Activated T-helper 2 cell treated with anti-CD3 and anti-CD28 coated beads, Interferon-gamma antibody, Interleukin-2, Interleukin-4, amounts not matched to agents 10 μg/mL and 5 μg/mL and 100 μg/mL, durations not matched to agents 14 hours and 24 hours and 36 hours (primary cell): Measurements from ENCODE around the gene ELAVL4. TPM values are rescaled to one million over a fixed set of nuclear protein-coding genes. Genes with fewer than 3 reads are reported as not detected.
"Not testable (repeated sequence)": the region's sequence is repeated elsewhere in the genome, so short reads cannot be mapped to it uniquely, and the experiment has no call there.

Experiments used
- DNase-seq: peaks from one replicate; pipeline ENCODE4 v3.0.0; 2021; ENCODE audit warnings: low spot score
- H3K27ac Mint-ChIP-seq: one replicate; pipeline ENCODE4 v1.8.0; 2021; ENCODE audit warnings: mixed read lengths
- H3K27me3 Mint-ChIP-seq: one replicate; pipeline ENCODE4 v1.8.0; 2021; ENCODE audit warnings: low read depth, mixed read lengths
- H3K36me3 Mint-ChIP-seq: one replicate; pipeline ENCODE4 v1.8.0; 2021; ENCODE audit warnings: low read depth, mixed read lengths
- H3K4me1 Mint-ChIP-seq: one replicate; pipeline ENCODE4 v1.8.0; 2021; ENCODE audit warnings: low read depth, mixed read lengths
- H3K4me3 Mint-ChIP-seq: one replicate; pipeline ENCODE4 v1.8.0; 2021; ENCODE audit warnings: low read depth, mild to moderate bottlenecking, moderate library complexity, mixed read lengths
- H3K9me3 Mint-ChIP-seq: one replicate; pipeline ENCODE4 v1.8.0; 2021; ENCODE audit warnings: mixed read lengths
- intact Hi-C: fragments of 100-400 bp; cut with micrococcal nuclease; formaldehyde crosslinking; loops from one replicate; pipeline ENCODE4 v1.15.1; 2023
- total RNA-seq: library from RNA; stranded (reverse); gene quantifications from 2 replicates; pipeline ENCODE4 v1.2.3, GENCODE V29; 2022

The ELAVL4 gene
- total RNA-seq, 1 donor from 2014 or later, result not detected

DNA sequence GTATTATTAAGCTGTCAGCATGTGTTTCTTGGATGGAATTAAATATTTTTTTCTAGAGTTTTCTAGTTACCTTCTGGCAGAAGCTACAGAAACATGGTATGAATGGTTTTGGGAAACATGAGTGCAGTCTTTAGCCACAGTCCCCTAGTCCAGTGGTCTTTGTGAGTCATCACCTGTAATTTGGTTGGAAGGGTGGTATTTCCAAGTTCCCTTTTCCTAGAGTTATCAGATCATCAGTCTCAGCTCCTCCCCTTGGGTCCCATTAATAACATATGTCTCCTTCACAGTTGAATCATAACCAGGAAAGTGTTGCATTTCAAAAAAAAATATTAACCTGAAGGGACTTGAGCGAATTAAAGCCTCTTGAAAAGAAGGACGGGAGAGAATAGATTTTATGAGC, 27.0 kb downstream of the ELAVL4 start:
- Mint-ChIP-seq H3K4me1 (no peaks in the 10 kb centered on the region), H3K4me3 (no peak overlapping the region), H3K27ac (no peak overlapping the region), H3K27me3 (no peaks in the 10 kb centered on the region), H3K9me3 (no peaks in the 10 kb centered on the region), H3K36me3 (no peaks in the 10 kb centered on the region)
- intact Hi-C loops, result no loop called here
- DNase-seq, result no peak

DNA sequence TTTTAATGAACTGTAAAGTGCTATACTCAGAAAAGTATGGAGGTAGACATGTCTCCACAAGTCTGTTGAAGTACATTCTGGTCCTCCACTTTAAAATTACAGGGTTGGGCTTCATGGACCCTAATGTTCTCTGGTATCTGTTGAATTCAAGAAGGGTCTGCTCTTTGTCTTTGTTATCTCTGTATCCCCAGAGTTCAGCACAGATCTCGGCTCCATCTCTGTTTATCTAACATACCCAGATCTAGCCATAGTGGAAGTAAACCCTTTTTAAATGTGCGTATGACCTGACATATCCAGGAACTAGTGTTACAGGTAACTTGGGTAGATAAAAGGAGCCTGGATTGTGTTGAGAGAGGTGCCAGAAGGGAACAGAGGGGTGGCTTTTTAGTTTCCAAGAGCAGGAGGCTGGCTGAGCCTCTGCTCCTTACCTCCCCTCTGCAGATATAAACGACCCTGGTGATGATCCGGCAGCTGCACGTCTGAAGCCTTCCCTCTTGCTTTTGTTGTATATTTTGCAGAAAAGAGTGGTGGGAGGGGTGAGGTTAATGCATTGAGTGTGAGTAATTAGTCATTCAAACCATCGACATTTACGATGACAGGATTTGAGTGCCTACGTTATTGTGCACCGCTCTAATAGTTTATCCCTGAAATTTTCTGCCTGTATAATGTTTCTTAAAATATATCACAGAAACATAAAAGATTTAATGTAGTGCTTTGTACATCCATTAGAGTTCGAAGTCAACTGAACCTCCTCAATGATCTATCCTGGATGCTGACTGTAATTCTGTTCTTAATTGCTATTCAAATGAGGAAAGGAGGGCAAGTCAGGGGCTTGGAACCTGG, 30.8 kb downstream of the ELAVL4 start:
- Mint-ChIP-seq H3K36me3 (no peaks in the 10 kb centered on the region), H3K27ac (no peak overlapping the region), H3K4me3 (no peak overlapping the region), H3K4me1 (no peaks in the 10 kb centered on the region), H3K9me3 (no peaks in the 10 kb centered on the region), H3K27me3 (no peaks in the 10 kb centered on the region)
- intact Hi-C loops, result no loop called here
- no peak for DNase-seq

DNA sequence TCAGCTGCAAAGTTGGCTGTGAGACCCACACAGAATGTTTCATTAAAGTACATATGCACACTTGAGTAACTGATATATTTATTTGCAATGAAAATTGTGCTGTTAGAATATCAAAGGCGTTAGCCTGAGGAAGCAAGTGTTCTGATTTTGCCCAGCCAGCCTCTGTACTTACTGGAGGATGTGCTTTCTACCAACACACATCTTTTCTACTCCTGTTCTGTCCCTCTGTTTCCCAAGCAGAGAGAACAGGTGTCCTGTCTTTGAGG, 31.4 kb downstream of the ELAVL4 start:
- intact Hi-C loops, result no loop called here
- no peaks in the 10 kb centered on the region for H3K9me3 Mint-ChIP-seq
- no peak for DNase-seq
- no peak overlapping the region for H3K4me3 Mint-ChIP-seq
- no peaks in the 10 kb centered on the region for H3K27me3 Mint-ChIP-seq
- H3K27ac Mint-ChIP-seq, result no peak overlapping the region
- H3K36me3 Mint-ChIP-seq, result no peaks in the 10 kb centered on the region
- no peaks in the 10 kb centered on the region for H3K4me1 Mint-ChIP-seq

DNA sequence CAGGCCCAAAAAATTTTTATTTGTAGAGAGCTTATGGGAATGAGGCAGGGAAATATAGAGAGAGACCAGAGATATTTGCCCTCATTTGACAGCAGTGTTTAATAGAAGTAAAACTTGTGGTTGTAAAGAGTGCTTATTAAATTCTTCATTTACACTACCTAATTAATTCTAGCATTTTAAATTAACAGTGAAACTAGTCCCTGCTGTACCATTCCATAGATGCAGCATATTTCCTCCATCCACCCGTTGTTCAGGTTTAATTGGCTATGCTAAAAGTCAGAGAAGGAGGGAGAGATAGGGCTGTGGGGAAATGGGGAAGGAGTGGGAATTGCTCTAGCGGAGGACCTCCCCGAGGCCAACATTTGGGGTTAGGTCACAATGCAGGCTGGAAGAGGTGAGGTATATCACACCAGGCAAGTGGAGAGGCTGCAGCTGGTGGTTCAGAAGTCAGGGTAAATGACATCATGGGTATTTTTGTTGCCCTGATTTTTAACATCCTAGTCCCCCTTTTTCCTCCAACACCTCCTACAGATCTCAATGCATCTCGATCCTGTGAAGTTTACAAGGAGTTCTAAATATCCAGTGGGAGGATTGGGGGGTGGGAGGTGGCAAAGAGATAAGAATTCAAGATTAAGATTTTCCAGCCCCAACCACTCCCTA, 38.6 kb downstream of the ELAVL4 start:
- Mint-ChIP-seq H3K4me3 (no peak overlapping the region), H3K27ac (no peak overlapping the region), H3K9me3 (no peaks in the 10 kb centered on the region), H3K27me3 (no peaks in the 10 kb centered on the region), H3K36me3 (no peaks in the 10 kb centered on the region), H3K4me1 (no peaks in the 10 kb centered on the region)
- DNase-seq, result no peak
- intact Hi-C loops, result no loop called here

DNA sequence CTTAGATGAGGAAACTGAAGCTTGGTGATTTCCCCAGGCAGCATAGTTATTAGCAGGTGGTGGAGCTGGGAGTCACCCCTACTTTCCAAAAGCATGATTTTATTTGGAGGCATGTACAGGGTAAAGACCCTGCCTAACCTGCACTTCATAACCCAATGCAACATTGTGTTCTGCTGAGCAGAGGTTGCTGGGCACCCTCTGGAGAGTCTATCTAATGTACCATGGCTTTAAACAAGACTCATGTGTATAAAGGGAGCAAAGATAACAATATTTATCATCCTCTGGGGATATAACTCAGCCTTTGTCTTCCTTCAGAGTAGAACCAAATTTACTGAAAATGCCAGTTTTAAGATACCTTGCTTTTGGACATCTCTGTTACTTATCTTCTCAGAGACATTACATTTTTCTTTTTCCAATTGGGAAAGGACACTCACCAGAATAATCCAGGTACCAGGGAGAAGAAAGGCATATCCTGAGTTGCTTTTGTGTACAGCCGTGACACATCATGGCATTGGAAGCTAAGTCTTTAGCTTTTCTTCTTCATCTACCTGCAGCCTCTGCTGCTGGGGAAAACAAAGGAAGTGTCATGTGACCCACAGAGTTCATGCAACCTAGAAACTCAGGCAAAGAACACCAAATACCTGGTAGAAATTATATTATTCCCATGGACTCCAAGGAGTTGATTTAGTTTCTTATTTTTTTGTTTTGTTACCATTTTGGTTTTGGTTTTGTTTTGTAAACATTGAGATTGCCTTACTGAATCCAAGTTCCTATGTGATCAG, 39.6 kb downstream of the ELAVL4 start:
- DNase-seq, result no peak
- Mint-ChIP-seq H3K36me3 (no peaks in the 10 kb centered on the region), H3K9me3 (no peaks in the 10 kb centered on the region), H3K27ac (no peak overlapping the region), H3K27me3 (no peaks in the 10 kb centered on the region), H3K4me1 (no peaks in the 10 kb centered on the region), H3K4me3 (no peak overlapping the region)
- intact Hi-C loops, result no loop called here

DNA sequence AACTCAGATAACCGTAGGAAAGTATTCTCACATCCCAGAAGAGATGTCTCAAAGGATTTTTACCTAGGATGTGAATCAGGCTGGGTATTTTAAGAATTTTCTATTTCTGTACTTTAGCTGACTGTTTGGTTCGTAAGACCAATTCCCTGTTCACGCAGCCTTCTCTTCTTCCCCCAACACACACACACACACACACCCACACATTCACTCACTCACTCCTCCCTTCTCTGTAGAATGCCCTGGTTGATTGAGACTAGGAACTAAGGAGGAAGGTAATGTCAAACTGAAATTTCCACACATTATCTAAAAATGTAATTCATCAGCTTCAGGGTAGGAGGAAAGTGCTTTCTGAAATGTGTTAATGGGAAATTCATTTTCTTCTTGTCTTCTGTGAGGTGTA, 43.5 kb downstream of the ELAVL4 start:
- Mint-ChIP-seq H3K36me3 (no peaks in the 10 kb centered on the region), H3K9me3 (no peaks in the 10 kb centered on the region), H3K4me1 (no peaks in the 10 kb centered on the region), H3K27ac (no peak overlapping the region), H3K27me3 (no peaks in the 10 kb centered on the region), H3K4me3 (no peak overlapping the region)
- intact Hi-C loops, result no loop called here
- no peak for DNase-seq

DNA sequence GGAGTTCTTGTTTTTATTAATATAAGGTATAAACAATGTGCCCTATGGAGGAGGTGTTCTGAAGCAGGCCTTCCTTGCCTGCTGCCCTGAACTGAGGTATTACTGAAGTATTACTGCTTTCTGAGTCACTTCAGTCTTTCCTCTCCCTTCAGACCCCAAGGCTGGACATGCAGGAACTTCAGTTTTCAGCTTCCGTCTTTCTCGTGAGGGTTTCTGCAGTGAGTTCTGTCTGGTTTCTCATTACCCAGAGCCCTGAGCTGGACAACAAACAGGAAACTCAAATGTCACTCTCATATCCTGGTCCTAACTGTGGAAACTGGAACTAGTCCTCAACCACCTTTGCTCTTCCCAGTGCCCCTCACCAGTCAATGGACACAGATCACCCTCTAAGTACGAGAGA, 46.8 kb downstream of the ELAVL4 start:
- intact Hi-C loops, result no loop called here
- H3K27ac Mint-ChIP-seq, result no peak overlapping the region
- no peaks in the 10 kb centered on the region for H3K4me1 Mint-ChIP-seq
- no peak for DNase-seq
- H3K9me3 Mint-ChIP-seq, result no peaks in the 10 kb centered on the region
- H3K27me3 Mint-ChIP-seq, result no peaks in the 10 kb centered on the region
- no peaks in the 10 kb centered on the region for H3K36me3 Mint-ChIP-seq
- no peak overlapping the region for H3K4me3 Mint-ChIP-seq

DNA sequence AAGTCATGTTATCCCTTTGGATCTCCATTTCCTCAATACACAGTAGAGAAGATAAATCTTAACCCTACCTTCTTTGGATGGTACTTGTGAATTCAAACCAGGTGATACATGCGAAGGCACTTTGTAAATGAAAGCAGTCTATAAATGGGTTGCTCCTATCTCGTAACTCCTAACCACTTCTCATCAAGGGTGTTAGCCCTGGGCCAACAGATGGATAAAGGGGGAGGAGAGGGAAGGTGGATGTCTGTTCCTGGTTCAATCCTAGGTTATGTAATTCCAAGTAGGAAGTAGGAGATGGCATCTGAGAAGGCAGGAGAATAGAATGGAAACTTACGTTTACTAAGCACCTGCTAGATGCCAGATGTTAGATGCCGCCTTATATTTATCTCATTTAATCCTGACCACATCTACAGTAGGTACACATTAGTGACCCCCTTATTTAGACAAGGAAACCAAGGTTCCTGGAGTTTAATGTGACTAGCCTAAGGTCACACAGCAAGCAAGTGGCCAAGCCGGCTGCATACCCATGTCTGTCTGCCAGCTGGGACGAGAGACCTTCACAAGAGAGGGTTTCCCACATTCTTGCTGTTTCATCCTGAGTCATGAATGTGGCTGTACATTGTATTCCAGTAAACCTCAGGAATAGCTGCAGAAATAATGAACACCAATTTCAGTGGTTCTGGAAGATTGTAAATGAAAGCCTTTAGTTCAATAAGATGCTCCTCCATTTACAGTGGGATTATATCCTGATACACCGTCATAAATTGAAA, 47.7 kb downstream of the ELAVL4 start:
- no peak for DNase-seq
- Mint-ChIP-seq H3K36me3 (no peaks in the 10 kb centered on the region), H3K4me1 (no peaks in the 10 kb centered on the region), H3K27ac (no peak overlapping the region), H3K4me3 (no peak overlapping the region), H3K27me3 (no peaks in the 10 kb centered on the region), H3K9me3 (no peaks in the 10 kb centered on the region)
- intact Hi-C loops, result no loop called here

DNA sequence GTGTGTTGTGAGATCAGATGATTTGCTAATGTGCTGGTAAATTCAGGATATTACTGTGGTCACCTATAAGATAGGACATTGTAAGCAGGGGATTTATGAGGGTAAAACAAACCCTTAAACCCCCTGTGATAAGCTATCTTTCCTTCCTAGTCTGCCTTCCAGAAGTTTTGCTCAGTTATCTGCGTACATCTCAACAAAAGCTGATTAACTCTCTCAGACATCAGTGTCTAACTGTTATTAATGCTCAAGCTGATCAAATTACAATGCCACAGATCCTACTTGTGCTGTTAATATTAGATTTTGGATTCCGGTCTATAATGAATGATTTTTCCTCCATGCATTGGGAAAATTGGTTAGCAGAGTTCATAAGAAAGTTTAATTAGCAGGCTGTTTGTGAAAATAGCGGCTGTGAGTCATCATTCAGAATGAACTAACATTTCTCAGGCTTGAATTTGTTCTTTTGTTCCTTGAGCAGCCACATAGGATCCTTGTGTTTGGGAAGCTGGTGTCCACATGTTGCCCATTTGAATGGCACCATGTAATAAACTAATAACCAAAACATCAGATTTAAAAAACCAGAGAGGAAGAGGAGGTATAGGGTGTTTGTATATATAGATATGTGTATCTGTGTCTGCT, 48.7 kb downstream of the ELAVL4 start:
- Mint-ChIP-seq H3K4me1 (no peaks in the 10 kb centered on the region), H3K36me3 (no peaks in the 10 kb centered on the region), H3K27me3 (no peaks in the 10 kb centered on the region), H3K4me3 (no peak overlapping the region), H3K27ac (no peak overlapping the region), H3K9me3 (no peaks in the 10 kb centered on the region)
- no peak for DNase-seq
- intact Hi-C loops, result no loop called here

DNA sequence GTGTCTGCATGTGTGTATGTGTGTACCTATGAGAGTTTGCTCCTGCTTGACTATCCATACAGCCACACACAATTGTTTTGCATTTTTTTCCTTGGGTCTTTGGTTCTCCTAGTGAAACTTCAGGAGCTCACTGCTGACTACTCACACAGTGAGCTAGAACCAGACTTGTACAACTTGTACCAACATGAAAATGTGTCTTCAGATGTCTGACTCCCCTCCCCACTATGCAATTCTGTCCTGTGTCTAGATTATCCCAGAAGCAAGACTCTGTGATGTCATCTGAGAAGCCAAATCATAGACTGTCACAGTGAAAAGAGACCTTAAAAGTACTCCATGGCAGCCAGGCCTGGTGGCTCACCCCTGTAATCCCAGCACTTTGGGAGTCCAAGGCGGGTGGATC, 49.7 kb downstream of the ELAVL4 start:
- Mint-ChIP-seq H3K27me3 (no peaks in the 10 kb centered on the region), H3K27ac (no peak overlapping the region)

DNA sequence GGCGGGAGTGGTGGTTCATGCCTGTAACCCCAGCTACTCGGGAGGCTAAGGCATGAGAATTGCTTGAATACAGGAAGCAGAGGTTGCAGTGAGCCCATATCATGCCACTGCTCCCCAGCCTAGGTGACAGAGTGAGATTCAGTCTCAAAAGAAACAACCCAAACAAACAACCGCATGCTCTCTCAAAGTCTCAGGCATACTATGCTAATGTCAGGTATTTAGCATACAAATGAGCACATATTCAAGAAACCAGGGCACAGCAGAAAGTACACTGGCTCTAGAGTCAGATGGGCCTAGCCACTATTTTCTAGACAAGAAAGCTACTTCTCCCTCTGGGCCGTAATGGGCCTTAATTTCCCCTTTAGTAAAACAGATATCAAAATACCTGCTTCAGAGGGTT, 55.0 kb downstream of the ELAVL4 start:
- Mint-ChIP-seq H3K27me3 (no peaks in the 10 kb centered on the region), H3K4me3 (no peak overlapping the region), H3K4me1 (no peaks in the 10 kb centered on the region), H3K27ac (no peak overlapping the region), H3K9me3 (no peaks in the 10 kb centered on the region), H3K36me3 (no peaks in the 10 kb centered on the region)
- intact Hi-C loops, result no loop called here
- no peak for DNase-seq

More for the DNA sequence above, 49.7 kb downstream of the ELAVL4 start:
- DNase-seq, result no peak
- intact Hi-C loops, result no loop called here
- Mint-ChIP-seq H3K4me1 (no peaks in the 10 kb centered on the region), H3K4me3 (no peak overlapping the region), H3K9me3 (no peaks in the 10 kb centered on the region), H3K36me3 (no peaks in the 10 kb centered on the region)

DNA sequence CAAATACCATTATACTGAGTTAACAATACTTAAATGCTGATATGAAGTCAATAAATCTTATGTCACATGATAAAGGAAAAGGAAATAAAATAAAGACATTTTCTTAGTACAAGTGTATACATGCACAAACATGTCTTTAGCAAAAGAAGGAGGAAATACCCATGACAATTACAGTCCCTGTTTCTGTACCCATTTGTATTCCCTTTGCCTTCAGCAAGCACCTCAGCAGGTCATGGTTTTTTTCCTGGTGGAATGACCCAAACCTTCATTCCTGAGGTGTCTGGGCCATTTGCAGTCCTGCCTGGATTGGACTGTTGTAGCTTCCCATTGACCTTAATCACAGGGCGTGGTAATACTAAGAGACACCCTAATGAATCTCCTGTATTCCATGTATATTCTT, 57.6 kb downstream of the ELAVL4 start:
- H3K4me3 Mint-ChIP-seq, H3K36me3 Mint-ChIP-seq, H3K27me3 Mint-ChIP-seq, H3K27ac Mint-ChIP-seq, H3K4me1 Mint-ChIP-seq, intact Hi-C loops, DNase-seq, H3K9me3 Mint-ChIP-seq: not testable (repeated sequence)
